Aorta (tissue), 5 donors: Measurements from ENCODE around the gene CD48. TPM values are rescaled to one million over a fixed set of nuclear protein-coding genes. Genes with fewer than 3 reads are reported as not detected.
A peak's percentile ranks its signal among the peaks of the same experiment; 100 is the strongest.
"Not testable (repeated sequence)": the region's sequence is repeated elsewhere in the genome, so short reads cannot be mapped to it uniquely, and the experiment has no call there.

Experiments
- ATAC-seq: fragments of 200-7000 bp; cut with Tn5 transposase; one replicate; pipeline ENCODE4 v1.9.1; 2022; ENCODE audit warnings: moderate library complexity; ENCODE audit not compliant: low FRiP score
- DNase-seq, 2 donors: peaks; one replicate each; pipeline ENCODE4 v3.0.0-alpha.2; 2020
- H3K27ac ChIP-seq, 2 donors: one replicate each; pipeline ENCODE4 v1.5.1; 2013; ENCODE audit warnings: low read length in 2 of 2, mild to moderate bottlenecking in 2 of 2, moderate library complexity in 2 of 2, control low read depth in 1 of 2, inconsistent platforms in 1 of 2, low read depth in 1 of 2
- H3K27me3 ChIP-seq, 2 donors: one replicate each; pipeline ENCODE4 v1.6.1; 2013; ENCODE audit warnings: control low read depth in 1 of 2, low read length in 1 of 2, mild to moderate bottlenecking in 1 of 2, moderate library complexity in 1 of 2; ENCODE audit not compliant: insufficient read depth in 2 of 2, control insufficient read depth in 1 of 2
- H3K36me3 ChIP-seq, 2 donors: one replicate each; pipeline ENCODE4 v1.6.1; 2013; ENCODE audit warnings: control low read depth in 1 of 2, low read length in 1 of 2, mild to moderate bottlenecking in 1 of 2; ENCODE audit not compliant: insufficient read depth in 2 of 2, control insufficient read depth in 1 of 2
- H3K4me1 ChIP-seq, 2 donors: one replicate each; pipeline ENCODE4 v1.6.1; 2013; ENCODE audit warnings: low read length in 2 of 2, control low read depth in 1 of 2, mild to moderate bottlenecking in 1 of 2, moderate library complexity in 1 of 2; ENCODE audit not compliant: insufficient read depth in 2 of 2, control insufficient read depth in 1 of 2
- H3K4me3 ChIP-seq, 2 donors: one replicate each; pipeline ENCODE4 v1.5.1; 2013; ENCODE audit warnings: low read length in 2 of 2, control low read depth in 1 of 2, mild to moderate bottlenecking in 1 of 2
- H3K9me3 ChIP-seq: one replicate; pipeline ENCODE4 v1.6.1; 2013; ENCODE audit warnings: mild to moderate bottlenecking, low read length; ENCODE audit not compliant: control insufficient read depth
- WGBS, 2 donors: extraction: QIAGEN DNeasy Blood & Tissue Kit; methylation state at CpG; one replicate each; pipeline ENCODE4 v1.1.7; 2013; 5-methylcytosine and 5-hydroxymethylcytosine counted together
- intact Hi-C, 2 donors: fragments of 100-400 bp; cut with DNase I; formaldehyde crosslinking; loops; one replicate each; pipeline versions ENCODE4 v1.14.2 to v1.15.0; 2022
- polyA plus RNA-seq, 2 donors: library from polyadenylated mRNA; stranded (reverse); fragments of 200-250 nt; gene quantifications; one replicate each; pipeline ENCODE4 v1.2.3, GENCODE V29; 2013
- total RNA-seq, 2 donors: library from RNA; stranded (reverse); fragmentation: NEBNext Ultra II Directional; extraction: Animal tissue kit (Norgen Biotek cat#: 25700); gene quantifications; one replicate each; pipeline ENCODE4 v1.2.1, GENCODE V29; 2021
- donor health status: healthy with polysubstance abuse.
- donor health status: Bipolar disorder and iron deficiency.
- donor health status: DM: no; HTN: no; CAD: no.
- donor health status: DM: no; HTN: no; CAD: no.
- donor health status: DM: yes; HTN: yes; CAD: no.

CD48 gene
- total and polyA plus RNA-seq, 4 donors, result 1.7 to 11.3 (median 5.2) TPM

- Histone ChIP-seq H3K4me3 (no peak overlapping the region), H3K27ac (no peak overlapping the region), H3K4me1 (no peaks in the 10 kb centered on the region), H3K27me3 (no peaks in the 10 kb centered on the region), H3K36me3 (no peaks in the 10 kb centered on the region), H3K9me3 (no peaks in the 10 kb centered on the region)
- intact Hi-C loops, result no loop called here
- 83 to 88% methylated on average over 2 of the region's 2 CpGs for WGBS, 2 donors
- ATAC-seq, result no peak
- no peak for DNase-seq
Observed at GRCh38 chr1:160738271-160738670, 26.6 kb upstream of the CD48 start.

GRCh38 chr1:160734301-160734700 is 22.7 kb upstream of the CD48 start:
- Histone ChIP-seq H3K4me1 (no peaks in the 10 kb centered on the region), H3K36me3 (no peaks in the 10 kb centered on the region), H3K27ac (no peak overlapping the region), H3K27me3 (no peaks in the 10 kb centered on the region), H3K4me3 (no peak overlapping the region), H3K9me3 (no peaks in the 10 kb centered on the region)
- ATAC-seq (no peak), DNase-seq (no peak)
- intact Hi-C loops, result no loop called here

- intact Hi-C loops, result no loop called here
- ATAC-seq (no peak), DNase-seq (no peak)
- no peaks in the 10 kb centered on the region for H3K4me1 ChIP-seq
- no peaks in the 10 kb centered on the region for H3K27me3 ChIP-seq
- no peak overlapping the region for H3K27ac ChIP-seq
- no peak overlapping the region for H3K4me3 ChIP-seq
- no peaks in the 10 kb centered on the region for H3K9me3 ChIP-seq
- no peaks in the 10 kb centered on the region for H3K36me3 ChIP-seq
Observed at GRCh38 chr1:160733898-160734297, 22.3 kb upstream of the CD48 start.

- Histone ChIP-seq H3K27me3 (no peaks in the 10 kb centered on the region), H3K9me3 (no peaks in the 10 kb centered on the region), H3K4me1 (no peaks in the 10 kb centered on the region), H3K4me3 (no peak overlapping the region), H3K36me3 (no peaks in the 10 kb centered on the region), H3K27ac (no peak overlapping the region)
- DNase-seq, result no peak
- no peak for ATAC-seq
- intact Hi-C loops, result no loop called here
- WGBS, 2 donors, result 87 to 94% methylated on average over 1 of the region's 1 CpG
Observed at GRCh38 chr1:160731990-160732389, 20.4 kb upstream of the CD48 start.

GRCh38 chr1:160731564-160731963 is 19.9 kb upstream of the CD48 start:
- ATAC-seq, H3K36me3 ChIP-seq, H3K4me3 ChIP-seq, intact Hi-C loops, H3K27me3 ChIP-seq, H3K4me1 ChIP-seq, H3K9me3 ChIP-seq, DNase-seq, H3K27ac ChIP-seq: not testable (repeated sequence)
- WGBS, 2 donors, result 76 to 81% methylated on average over 2 of the region's 2 CpGs

- Histone ChIP-seq H3K36me3 (no peaks in the 10 kb centered on the region), H3K9me3 (no peaks in the 10 kb centered on the region), H3K4me1 (no peaks in the 10 kb centered on the region), H3K27me3 (no peaks in the 10 kb centered on the region), H3K4me3 (no peak overlapping the region), H3K27ac (no peak overlapping the region)
- ATAC-seq (no peak), DNase-seq (no peak)
- intact Hi-C loops, result loop anchor here in 1 of 2 donors (5.0 to 10.0 kb wide), 2 partner anchors 228 to 270 kb away; partner anchors contain the start of gene ITLN2
Observed at GRCh38 chr1:160727316-160727640, 15.7 kb upstream of the CD48 start.

- Histone ChIP-seq H3K4me1 (no peaks in the 10 kb centered on the region), H3K4me3 (no peak overlapping the region), H3K36me3 (no peaks in the 10 kb centered on the region), H3K9me3 (no peaks in the 10 kb centered on the region), H3K27ac (no peak overlapping the region), H3K27me3 (no peaks in the 10 kb centered on the region)
- DNase-seq, result peak in 1 of 2 donors; percentile 62
- intact Hi-C loops, result loop anchor here in 1 of 2 donors (5.0 to 10.0 kb wide), 2 partner anchors 228 to 271 kb away; partner anchors contain the start of gene ITLN2
- no peak for ATAC-seq
- 4 to 9% methylated on average over 8 of the region's 8 CpGs for WGBS, 2 donors
Observed at GRCh38 chr1:160726498-160727315, 15.1 kb upstream of the CD48 start.

- ATAC-seq (no peak), DNase-seq (no peak)
- Histone ChIP-seq H3K4me3 (no peak overlapping the region), H3K9me3 (no peaks in the 10 kb centered on the region), H3K27ac (no peak overlapping the region), H3K4me1 (no peaks in the 10 kb centered on the region), H3K36me3 (no peaks in the 10 kb centered on the region), H3K27me3 (no peaks in the 10 kb centered on the region)
- WGBS, 2 donors, result 17 to 23% methylated on average over 3 of the region's 3 CpGs
- intact Hi-C loops, result loop anchor here in 1 of 2 donors (5.0 to 10.0 kb wide), 2 partner anchors 229 to 271 kb away; partner anchors contain the start of gene ITLN2
Observed at GRCh38 chr1:160726114-160726497, 14.5 kb upstream of the CD48 start.

GRCh38 chr1:160724465-160725242 is 13.0 kb upstream of the CD48 start:
- ATAC-seq (no peak), DNase-seq (no peak)
- H3K27me3 ChIP-seq, result no peaks in the 10 kb centered on the region
- no peaks in the 10 kb centered on the region for H3K36me3 ChIP-seq
- no peak overlapping the region for H3K4me3 ChIP-seq
- H3K27ac ChIP-seq, result no peak overlapping the region
- 82 to 85% methylated on average over 11 of the region's 11 CpGs for WGBS, 2 donors
- intact Hi-C loops, result loop anchor here in 1 of 2 donors (5.0 to 10.0 kb wide), 2 partner anchors 230 to 273 kb away; partner anchors contain the start of gene ITLN2
- no peaks in the 10 kb centered on the region for H3K4me1 ChIP-seq
- no peaks in the 10 kb centered on the region for H3K9me3 ChIP-seq
